Epithelial cell of esophagus (primary cell): ENCODE measurements around the gene P4HB.

Experiments
- DNase-seq: peaks from one replicate; pipeline ENCODE4 v3.0.0; 2010; ENCODE audit warnings: low read depth
- H3K4me3 ChIP-seq: 2 replicates; pipeline ENCODE4 v1.5.1; 2011; ENCODE audit warnings: mild to moderate bottlenecking, low read length, control low read depth
- TF ChIP-seq, protein P1 (sequence below): IDR thresholded peaks from 2 replicates; pipeline ENCODE4 v1.5.1; 2011; ENCODE audit warnings: low read depth, mild to moderate bottlenecking, low read length, control low read depth, inconsistent platforms; ENCODE audit not compliant: insufficient read depth; ENCODE audit errors: missing control alignments

P4HB gene

GRCh38 chr17:81866440-81867169 lies 6.3 kb upstream of the P4HB start:
- DNase-seq, result no peak
- TF ChIP-seq, protein P1, sequence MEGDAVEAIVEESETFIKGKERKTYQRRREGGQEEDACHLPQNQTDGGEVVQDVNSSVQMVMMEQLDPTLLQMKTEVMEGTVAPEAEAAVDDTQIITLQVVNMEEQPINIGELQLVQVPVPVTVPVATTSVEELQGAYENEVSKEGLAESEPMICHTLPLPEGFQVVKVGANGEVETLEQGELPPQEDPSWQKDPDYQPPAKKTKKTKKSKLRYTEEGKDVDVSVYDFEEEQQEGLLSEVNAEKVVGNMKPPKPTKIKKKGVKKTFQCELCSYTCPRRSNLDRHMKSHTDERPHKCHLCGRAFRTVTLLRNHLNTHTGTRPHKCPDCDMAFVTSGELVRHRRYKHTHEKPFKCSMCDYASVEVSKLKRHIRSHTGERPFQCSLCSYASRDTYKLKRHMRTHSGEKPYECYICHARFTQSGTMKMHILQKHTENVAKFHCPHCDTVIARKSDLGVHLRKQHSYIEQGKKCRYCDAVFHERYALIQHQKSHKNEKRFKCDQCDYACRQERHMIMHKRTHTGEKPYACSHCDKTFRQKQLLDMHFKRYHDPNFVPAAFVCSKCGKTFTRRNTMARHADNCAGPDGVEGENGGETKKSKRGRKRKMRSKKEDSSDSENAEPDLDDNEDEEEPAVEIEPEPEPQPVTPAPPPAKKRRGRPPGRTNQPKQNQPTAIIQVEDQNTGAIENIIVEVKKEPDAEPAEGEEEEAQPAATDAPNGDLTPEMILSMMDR, result no peak
- H3K4me3 ChIP-seq, result no peak overlapping the region

DNA sequence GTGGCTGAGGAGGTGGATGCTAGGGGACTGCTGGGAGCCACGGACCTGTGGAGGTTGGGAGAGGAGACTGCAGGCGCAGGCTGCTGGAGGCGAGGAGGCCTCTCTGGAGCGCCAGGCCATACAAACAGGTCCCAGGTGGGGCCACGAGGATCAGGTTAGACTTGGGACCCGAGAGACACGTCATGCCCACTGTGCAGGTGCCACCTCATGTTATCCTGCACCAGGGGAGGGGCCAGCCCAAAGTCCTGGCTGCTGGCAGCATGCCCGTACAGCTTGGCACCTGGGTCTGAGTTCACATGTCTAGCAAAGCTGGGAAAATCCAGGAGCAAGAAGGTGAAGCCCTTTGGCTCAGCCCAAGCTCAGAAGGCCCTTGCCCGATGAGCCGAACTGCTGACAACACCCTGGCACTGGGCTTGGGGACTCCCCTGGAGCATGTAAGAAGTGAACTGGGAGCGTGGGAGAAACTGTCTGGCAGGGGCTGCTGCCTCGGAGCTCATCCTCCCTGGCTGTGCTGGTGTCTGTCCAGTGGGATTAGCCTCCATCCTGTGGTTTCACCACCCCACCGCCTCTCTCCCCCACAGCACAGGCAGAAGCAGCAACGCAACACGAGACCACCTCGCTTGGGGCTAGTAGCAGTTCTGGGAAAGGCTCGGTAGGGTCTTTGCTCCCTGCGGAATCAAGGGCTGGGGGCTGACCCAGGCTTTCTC lies 5.6 kb upstream of the P4HB start:
- peak; percentile 37 for DNase-seq
- no peak overlapping the region for H3K4me3 ChIP-seq
- TF ChIP-seq, protein P1, result no peak

GRCh38 chr17:81865358-81865732 lies 5.0 kb upstream of the P4HB start:
- TF ChIP-seq, protein P1, result no peak
- H3K4me3 ChIP-seq, result no peak overlapping the region
- no peak for DNase-seq

DNA sequence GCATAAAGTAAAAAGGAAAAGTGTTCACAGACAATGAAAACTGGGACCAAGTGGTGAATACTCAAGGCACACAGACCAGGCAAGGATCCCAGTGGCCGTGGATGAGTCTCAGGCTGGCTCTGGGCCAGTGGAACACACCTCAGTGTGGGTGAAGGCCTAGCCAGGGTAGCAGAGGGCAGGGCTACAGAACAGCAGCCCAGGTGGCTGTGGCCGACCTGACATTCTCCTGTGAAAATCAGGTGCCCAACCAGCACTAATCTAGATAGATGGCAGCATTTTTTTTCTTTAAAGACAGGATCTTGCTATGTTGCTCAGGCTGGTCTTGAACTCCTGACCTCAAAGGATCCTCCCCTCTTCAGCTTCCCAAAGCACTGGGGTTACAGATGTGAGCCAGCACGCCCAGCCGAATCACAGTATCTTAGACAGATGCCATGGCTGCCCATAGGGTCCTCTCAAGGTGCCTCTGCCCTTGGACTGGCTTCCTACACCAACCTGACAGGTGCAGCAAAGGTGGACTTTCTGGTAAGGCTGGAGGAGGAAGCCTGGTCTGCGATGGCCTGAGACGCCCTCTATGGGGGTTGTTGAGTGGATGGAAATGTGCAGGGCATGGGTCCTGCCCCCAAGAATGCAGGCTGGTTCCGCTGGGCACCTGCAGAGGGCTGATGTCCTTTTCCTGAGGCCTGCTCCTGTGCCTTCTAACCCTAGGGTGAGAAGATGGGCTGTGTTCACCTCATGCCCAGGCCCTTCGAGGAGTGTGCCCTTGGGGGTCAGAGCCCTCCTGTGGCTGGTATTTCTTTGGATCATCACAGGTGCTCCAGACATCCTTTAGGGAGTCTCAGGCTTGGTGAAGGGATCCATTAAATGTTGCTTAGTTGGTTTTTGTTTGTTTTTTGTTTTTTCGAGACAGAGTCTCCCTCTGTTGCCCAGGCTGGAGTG lies 3.8 kb upstream of the P4HB start:
- no peak for DNase-seq
- no peak overlapping the region for H3K4me3 ChIP-seq

DNA sequence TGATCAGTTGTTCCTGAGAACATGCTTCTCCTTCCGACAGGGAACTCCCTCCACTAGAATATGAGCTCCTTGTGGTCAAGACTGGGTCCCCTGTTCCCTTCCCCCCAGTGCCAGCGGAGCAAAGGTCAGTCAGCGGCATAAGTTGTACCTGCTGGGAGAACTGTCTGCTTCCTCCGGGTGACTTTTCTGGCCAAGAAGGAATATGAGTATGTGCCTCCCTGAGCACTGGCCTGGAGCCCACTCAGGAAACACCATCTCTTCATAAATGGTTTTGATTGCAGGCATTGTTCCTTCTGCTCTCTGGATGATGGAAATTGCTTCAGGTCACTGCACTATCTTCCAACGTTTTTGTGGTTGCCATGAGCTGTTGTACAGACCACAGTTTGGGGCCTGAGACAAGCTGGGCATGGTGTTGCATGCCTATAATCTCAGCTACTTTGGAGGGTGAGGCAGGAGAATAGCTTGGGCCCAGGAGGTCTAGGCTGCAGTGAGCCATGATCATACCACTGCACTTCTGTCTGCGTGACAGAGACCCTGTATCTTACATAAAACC lies 2.9 kb upstream of the P4HB start:
- TF ChIP-seq, protein P1, result no peak
- H3K4me3 ChIP-seq, result no peak overlapping the region
- DNase-seq, result no peak

More for the DNA sequence above, 3.8 kb upstream of the P4HB start:
- TF ChIP-seq, protein P1, result peak; percentile 3

DNA sequence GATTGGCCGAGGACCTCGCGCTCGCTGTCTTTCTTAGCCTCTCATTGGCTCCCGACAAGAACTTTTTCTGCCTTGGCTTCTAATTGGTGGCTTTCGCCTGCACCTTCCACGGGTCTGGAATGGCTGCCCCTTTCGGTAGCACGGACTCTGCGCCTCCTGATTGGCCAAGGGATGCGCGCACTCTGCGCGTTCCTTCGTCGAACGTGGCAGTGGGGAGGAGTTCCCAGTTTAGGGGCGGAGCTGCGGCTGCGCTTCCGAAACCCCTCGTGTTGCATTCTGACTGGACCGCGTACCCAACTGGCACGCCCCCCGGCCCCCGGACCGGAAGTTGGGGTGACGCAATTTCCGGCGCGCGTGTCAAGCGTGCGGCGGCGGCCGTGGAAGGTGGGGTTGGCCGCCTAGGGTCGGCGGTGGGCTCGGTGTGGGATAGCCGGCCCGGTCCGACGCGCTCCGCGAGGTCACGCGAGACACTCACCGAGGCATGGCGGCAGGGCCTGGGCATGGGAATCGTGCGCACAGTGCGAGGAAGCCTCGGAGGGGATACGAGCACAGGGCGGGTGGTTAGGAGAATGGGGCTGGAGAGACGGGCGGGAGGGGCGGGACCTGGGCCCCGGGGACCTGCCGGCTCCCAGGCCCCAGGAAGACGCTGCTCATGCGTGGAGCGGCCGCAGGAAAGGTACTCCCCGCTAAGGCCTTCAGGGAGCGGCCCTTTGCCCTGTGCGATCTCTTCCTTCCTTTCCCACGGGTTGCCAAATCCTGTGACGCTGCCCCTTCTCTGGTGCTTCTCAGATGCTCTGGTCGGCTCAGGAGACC lies 627 bp upstream of the P4HB start:
- TF ChIP-seq, protein P1, result no peak
- peak overlapping the region; percentile 92 for H3K4me3 ChIP-seq
- DNase-seq, result peak; percentile 100
